C4-2B (cell line): ENCODE measurements around the gene BID.

Experiments used
- H3K27ac ChIP-seq: fragments of 450-650 bp; 2 replicates; pipeline ENCODE4 v1.5.1; 2017
- ZFX ChIP-seq: fragments of 450-650 bp; IDR thresholded peaks from 2 replicates; pipeline ENCODE4 v1.6.1; 2017
- TF ChIP-seq, protein P1 (sequence below): fragments of 450-650 bp; conservative IDR thresholded peaks from 2 replicates; pipeline ENCODE4 v1.5.1; 2017; ENCODE audit warnings: mild to moderate bottlenecking

BID gene

GRCh38 chr22:17794726-17795542 lies 20.7 kb upstream of the BID start:
- no peak overlapping the region for H3K27ac ChIP-seq
- TF ChIP-seq ZFX = no peak
- TF ChIP-seq, protein P1, sequence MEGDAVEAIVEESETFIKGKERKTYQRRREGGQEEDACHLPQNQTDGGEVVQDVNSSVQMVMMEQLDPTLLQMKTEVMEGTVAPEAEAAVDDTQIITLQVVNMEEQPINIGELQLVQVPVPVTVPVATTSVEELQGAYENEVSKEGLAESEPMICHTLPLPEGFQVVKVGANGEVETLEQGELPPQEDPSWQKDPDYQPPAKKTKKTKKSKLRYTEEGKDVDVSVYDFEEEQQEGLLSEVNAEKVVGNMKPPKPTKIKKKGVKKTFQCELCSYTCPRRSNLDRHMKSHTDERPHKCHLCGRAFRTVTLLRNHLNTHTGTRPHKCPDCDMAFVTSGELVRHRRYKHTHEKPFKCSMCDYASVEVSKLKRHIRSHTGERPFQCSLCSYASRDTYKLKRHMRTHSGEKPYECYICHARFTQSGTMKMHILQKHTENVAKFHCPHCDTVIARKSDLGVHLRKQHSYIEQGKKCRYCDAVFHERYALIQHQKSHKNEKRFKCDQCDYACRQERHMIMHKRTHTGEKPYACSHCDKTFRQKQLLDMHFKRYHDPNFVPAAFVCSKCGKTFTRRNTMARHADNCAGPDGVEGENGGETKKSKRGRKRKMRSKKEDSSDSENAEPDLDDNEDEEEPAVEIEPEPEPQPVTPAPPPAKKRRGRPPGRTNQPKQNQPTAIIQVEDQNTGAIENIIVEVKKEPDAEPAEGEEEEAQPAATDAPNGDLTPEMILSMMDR = no peak

GRCh38 chr22:17792854-17793434 lies 18.7 kb upstream of the BID start:
- H3K27ac ChIP-seq = no peak overlapping the region

DNA sequence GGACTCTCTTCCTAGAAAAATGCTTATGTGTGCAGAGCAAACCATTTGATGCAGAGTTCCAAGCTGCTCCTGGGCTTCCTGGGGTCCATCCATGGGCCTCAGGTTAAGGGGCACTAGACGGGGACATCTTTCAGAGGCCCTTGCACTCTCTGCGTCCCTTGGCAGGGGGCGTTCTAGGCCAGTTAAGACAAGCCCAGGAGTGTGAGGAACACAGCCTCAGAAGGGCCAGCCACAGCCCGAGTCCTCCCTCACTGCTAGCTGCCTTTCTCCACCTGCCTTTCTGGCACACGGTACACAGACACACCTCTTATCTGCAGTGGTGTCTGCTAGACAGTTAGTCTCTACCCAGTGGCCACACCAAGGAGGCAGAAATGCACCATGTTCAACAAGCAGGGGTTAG lies 18.0 kb upstream of the BID start:
- TF ChIP-seq, protein P1 = no peak
- no peak for TF ChIP-seq ZFX
- no peak overlapping the region for H3K27ac ChIP-seq

More at GRCh38 chr22:17792854-17793434, 18.7 kb upstream of the BID start:
- no peak for TF ChIP-seq ZFX
- TF ChIP-seq, protein P1 = no peak

- TF ChIP-seq, protein P1 = no peak
- TF ChIP-seq ZFX = no peak
Observed at GRCh38 chr22:17791196-17791595, 16.9 kb upstream of the BID start.

GRCh38 chr22:17789379-17790200 lies 15.3 kb upstream of the BID start:
- H3K27ac ChIP-seq = no peak overlapping the region

More at GRCh38 chr22:17791196-17791595, 16.9 kb upstream of the BID start:
- no peak overlapping the region for H3K27ac ChIP-seq

GRCh38 chr22:17788528-17789378 lies 14.5 kb upstream of the BID start:
- no peak overlapping the region for H3K27ac ChIP-seq
- TF ChIP-seq, protein P1 = no peak

More at GRCh38 chr22:17789379-17790200, 15.3 kb upstream of the BID start:
- TF ChIP-seq, protein P1 = no peak
- no peak for TF ChIP-seq ZFX
